ENCODE measurements around the gene ATAD3A.

DNA sequence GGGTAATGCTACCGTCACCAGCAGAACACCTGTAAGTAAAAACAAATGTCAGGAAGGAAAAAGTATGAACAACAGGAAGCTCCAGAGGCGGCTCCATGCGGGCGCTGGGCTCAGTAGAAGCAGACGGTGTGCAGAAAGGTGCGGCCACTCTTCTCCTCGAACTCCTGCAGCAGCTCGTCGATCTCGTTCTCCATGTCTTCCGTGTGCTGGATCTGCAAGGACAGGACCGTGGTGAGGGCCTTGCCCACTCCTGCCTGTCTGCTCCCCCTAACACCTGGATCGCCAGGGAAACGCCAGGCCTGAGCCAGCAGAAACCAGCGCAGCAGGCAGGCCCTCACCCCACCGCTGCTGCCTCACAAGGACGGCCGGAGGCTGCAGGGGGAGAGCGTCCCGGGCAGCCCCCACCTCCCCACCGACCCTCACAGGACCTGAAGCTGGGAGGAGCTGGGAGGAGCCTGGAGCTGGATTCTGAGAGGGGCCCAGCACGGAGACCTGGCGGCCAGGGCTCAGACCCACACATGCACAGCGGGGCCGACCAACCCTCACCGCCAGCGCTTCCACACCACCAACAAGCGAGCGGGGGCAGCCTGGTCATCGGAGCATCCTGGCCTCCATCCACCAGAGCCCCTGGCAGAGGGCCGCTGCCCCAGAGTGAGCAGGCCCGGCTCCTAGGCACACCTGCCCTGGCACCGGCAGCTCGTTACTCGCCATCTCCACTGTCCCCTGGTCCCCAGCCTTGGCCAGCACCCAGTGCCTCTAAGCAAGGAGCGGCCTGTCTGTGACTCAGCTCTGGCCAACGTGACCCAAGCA is 30.2 kb downstream of the ATAD3A start:
- TF ChIP-seq POLR2A (IDR thresholded peaks at IDR 0.05; ENCODE audit: low read depth) (no peak), CTCF (IDR thresholded peaks at IDR 0.05) (no peak)

Measured in esophagus muscularis mucosa (tissue), 3 donors.